WERI-Rb-1 (cell line): ENCODE data around the gene MRPL17.
"Not testable (repeated sequence)": the region's sequence is repeated elsewhere in the genome, so short reads cannot be mapped to it uniquely, and the experiment has no call there.

ENCODE experiments used
- DNase-seq: peaks from one replicate; pipeline ENCODE4 v3.0.0-alpha.2; 2020
- H3K27ac ChIP-seq: fragments of 250-450 bp; sonication (Bioruptor Pico); 2 replicates; pipeline ENCODE4 v1.5.1; 2020; ENCODE audit warnings: mild to moderate bottlenecking, moderate library complexity
- H3K27me3 ChIP-seq: fragments of 250-450 bp; sonication (Bioruptor Pico); 2 replicates; pipeline ENCODE4 v1.5.1; 2021; ENCODE audit warnings: mild to moderate bottlenecking, low read depth, moderate library complexity; ENCODE audit not compliant: insufficient read depth, severe bottlenecking
- H3K36me3 ChIP-seq: fragments of 250-450 bp; sonication (Bioruptor Pico); 2 replicates; pipeline ENCODE4 v1.5.1; 2020; ENCODE audit warnings: mild to moderate bottlenecking, moderate library complexity
- H3K4me3 ChIP-seq: 2 replicates; pipeline ENCODE4 v1.5.1; 2011; ENCODE audit warnings: low read depth, mild to moderate bottlenecking, control low read depth, low read length
- H3K9me3 ChIP-seq: fragments of 250-450 bp; sonication (Bioruptor Pico); 2 replicates; pipeline ENCODE4 v1.5.1; 2021; ENCODE audit warnings: mild to moderate bottlenecking, moderate library complexity; ENCODE audit not compliant: severe bottlenecking
- CTCF ChIP-seq: IDR thresholded peaks from 2 replicates; pipeline ENCODE4 v1.5.1; 2011; ENCODE audit warnings: low read depth, mild to moderate bottlenecking, control low read depth, inconsistent platforms, low read length

Gene MRPL17

GRCh38 chr11:6719576-6719975, 36.4 kb upstream of the MRPL17 start:
- H3K4me3 ChIP-seq = no peak overlapping the region
- no peaks in the 10 kb centered on the region for H3K36me3 ChIP-seq
- no peaks in the 10 kb centered on the region for H3K9me3 ChIP-seq
- H3K27ac ChIP-seq = no peak overlapping the region
- H3K27me3 ChIP-seq = no peaks in the 10 kb centered on the region
- no peak for TF ChIP-seq CTCF
- no peak for DNase-seq

GRCh38 chr11:6717426-6717825, 34.3 kb upstream of the MRPL17 start:
- no peak for DNase-seq
- Histone ChIP-seq H3K27me3 (no peaks in the 10 kb centered on the region), H3K4me3 (no peak overlapping the region), H3K9me3 (peaks cover under 1% of the 10 kb centered on the region), H3K27ac (no peak overlapping the region), H3K36me3 (no peaks in the 10 kb centered on the region)
- no peak for TF ChIP-seq CTCF

GRCh38 chr11:6711552-6711951, 28.4 kb upstream of the MRPL17 start:
- H3K9me3 ChIP-seq, H3K4me3 ChIP-seq, H3K27me3 ChIP-seq, H3K27ac ChIP-seq, H3K36me3 ChIP-seq: not testable (repeated sequence)
- TF ChIP-seq CTCF = peak; percentile 35; the same call in 1 of the 2 replicates
- DNase-seq = peak; percentile 58

- no peak for TF ChIP-seq CTCF
- Histone ChIP-seq H3K4me3 (no peak overlapping the region), H3K27ac (no peak overlapping the region), H3K9me3 (peaks cover 3% of the 10 kb centered on the region), H3K27me3 (no peaks in the 10 kb centered on the region), H3K36me3 (no peaks in the 10 kb centered on the region)
- no peak for DNase-seq
These were observed 25.7 kb upstream of the MRPL17 start for GRCh38 chr11:6708876-6709275.

- Histone ChIP-seq H3K4me3 (no peak overlapping the region), H3K36me3 (no peaks in the 10 kb centered on the region), H3K27ac (no peak overlapping the region), H3K9me3 (no peaks in the 10 kb centered on the region), H3K27me3 (no peaks in the 10 kb centered on the region)
- peak; percentile 39 for DNase-seq
- TF ChIP-seq CTCF = peak; percentile 64
These were observed 22.9 kb upstream of the MRPL17 start for GRCh38 chr11:6705905-6706535.
